Breast epithelium (tissue), 4 donors: ENCODE results near the gene MOCS1. TPM values are rescaled to one million over a fixed set of nuclear protein-coding genes. Genes with fewer than 3 reads are reported as not detected.

Experiments
- DNase-seq, 2 donors: peaks; one replicate each; pipeline ENCODE4 v3.0.0-alpha.2; 2019; ENCODE audit warnings: low spot score in 2 of 2
- H3K27ac ChIP-seq, 2 donors: fragments of 200-600 bp; sonication (generic) in 1 of 2; one replicate each; pipeline ENCODE4 v1.5.1; 2016 to 2019; ENCODE audit warnings: mild to moderate bottlenecking in 1 of 2
- H3K27me3 ChIP-seq, 2 donors: fragments of 200-600 bp; sonication (generic) in 1 of 2; one replicate each; pipeline versions ENCODE4 v1.5.1 to v1.6.0; 2017 to 2019; ENCODE audit warnings: control low read depth in 1 of 2, mild to moderate bottlenecking in 1 of 2
- H3K36me3 ChIP-seq: fragments of 200-600 bp; one replicate; pipeline ENCODE4 v1.5.1; 2019
- H3K4me1 ChIP-seq, 2 donors: fragments of 200-600 bp; sonication (generic); one replicate each; pipeline ENCODE4 v1.5.1; 2016 to 2019; ENCODE audit warnings: control low read depth in 1 of 2
- H3K4me3 ChIP-seq, 3 donors: fragments of 200-600 bp; sonication (generic); 1 replicate in 2 of 3; 2 replicates in 1 of 3; pipeline ENCODE4 v1.5.1; 2016 to 2019; ENCODE audit warnings: mild to moderate bottlenecking in 3 of 3, moderate library complexity in 2 of 3
- H3K9me3 ChIP-seq, 2 donors: fragments of 200-600 bp; sonication (generic) in 1 of 2; one replicate each; pipeline ENCODE4 v1.5.1; 2016 to 2019; ENCODE audit warnings: control low read depth in 1 of 2
- CTCF ChIP-seq, 3 donors: fragments of 450-650 bp; IDR thresholded peaks; one replicate each; pipeline ENCODE4 v1.5.1; 2016 to 2017; ENCODE audit warnings: antibody characterized with exemption in 3 of 3, mild to moderate bottlenecking in 3 of 3, moderate library complexity in 3 of 3
- POLR2A ChIP-seq: fragments of 450-650 bp; IDR thresholded peaks from one replicate; pipeline ENCODE4 v1.6.1; 2016; ENCODE audit warnings: antibody characterized with exemption, mild to moderate bottlenecking, moderate library complexity
- POLR2AphosphoS5 ChIP-seq, 3 donors: sonication (generic); formaldehyde crosslinking; IDR thresholded peaks; one replicate each; pipeline ENCODE4 v1.6.1; 2017; ENCODE audit warnings: antibody characterized with exemption in 3 of 3
- intact Hi-C: fragments of 100-400 bp; cut with DNase I; formaldehyde crosslinking; loops from one replicate; pipeline ENCODE4 v1.15.1; 2023; ENCODE audit warnings: low total_unique reads
- total RNA-seq, 3 donors: library from RNA; depleted of rRNA; stranded (reverse); fragments of >200 nt; gene quantifications; one replicate each; pipeline ENCODE4 v1.1.0, GENCODE V29; 2016

The MOCS1 gene
- total RNA-seq, 3 donors from 2014 or later: 23.6 to 78.9 (median 25.3) TPM

GRCh38 chr6:39913391-39913916 lies 20.8 kb downstream of the MOCS1 start:
- Histone ChIP-seq H3K4me1 (no peaks in the 10 kb centered on the region), H3K4me3 (no peak overlapping the region), H3K9me3 (no peaks in the 10 kb centered on the region), H3K36me3 (no peaks in the 10 kb centered on the region), H3K27me3 (no peaks in the 10 kb centered on the region), H3K27ac (no peak overlapping the region)
- intact Hi-C loops: no loop called here
- DNase-seq: no peak
- TF ChIP-seq POLR2AphosphoS5 (IDR thresholded peaks at IDR 0.05) (no peak), POLR2A (no peak), CTCF (IDR thresholded peaks at IDR 0.05) (no peak)

GRCh38 chr6:39912446-39912845 lies 21.8 kb downstream of the MOCS1 start:
- no peak overlapping the region for H3K27ac ChIP-seq
- no peaks in the 10 kb centered on the region for H3K27me3 ChIP-seq
- H3K4me1 ChIP-seq: no peaks in the 10 kb centered on the region
- no peaks in the 10 kb centered on the region for H3K36me3 ChIP-seq
- TF ChIP-seq CTCF (IDR thresholded peaks at IDR 0.05) (no peak), POLR2AphosphoS5 (IDR thresholded peaks at IDR 0.05) (no peak)
- no peak overlapping the region for H3K4me3 ChIP-seq
- H3K9me3 ChIP-seq: no peaks in the 10 kb centered on the region
- DNase-seq: no peak
- intact Hi-C loops: no loop called here

GRCh38 chr6:39911513-39912125 lies 22.6 kb downstream of the MOCS1 start:
- Histone ChIP-seq H3K27ac (no peak overlapping the region), H3K4me1 (no peaks in the 10 kb centered on the region), H3K36me3 (no peaks in the 10 kb centered on the region), H3K27me3 (no peaks in the 10 kb centered on the region), H3K4me3 (no peak overlapping the region), H3K9me3 (no peaks in the 10 kb centered on the region)
- DNase-seq: no peak
- TF ChIP-seq POLR2A (no peak), POLR2AphosphoS5 (IDR thresholded peaks at IDR 0.05) (no peak), CTCF (IDR thresholded peaks at IDR 0.05) (no peak)
- intact Hi-C loops: no loop called here

- H3K4me1 ChIP-seq: no peaks in the 10 kb centered on the region
- H3K27me3 ChIP-seq: no peaks in the 10 kb centered on the region
- intact Hi-C loops: no loop called here
- H3K36me3 ChIP-seq: no peaks in the 10 kb centered on the region
- no peaks in the 10 kb centered on the region for H3K9me3 ChIP-seq
- no peak overlapping the region for H3K4me3 ChIP-seq
- H3K27ac ChIP-seq: no peak overlapping the region
- no peak for TF ChIP-seq POLR2AphosphoS5 (IDR thresholded peaks at IDR 0.05)
- TF ChIP-seq CTCF (IDR thresholded peaks at IDR 0.05): no peak
- no peak for TF ChIP-seq POLR2A
- no peak for DNase-seq
Observed at GRCh38 chr6:39910744-39911143, 23.5 kb downstream of the MOCS1 start.

- no peaks in the 10 kb centered on the region for H3K9me3 ChIP-seq
- no peaks in the 10 kb centered on the region for H3K27me3 ChIP-seq
- H3K4me1 ChIP-seq: no peaks in the 10 kb centered on the region
- no peak overlapping the region for H3K4me3 ChIP-seq
- DNase-seq: no peak
- TF ChIP-seq CTCF (IDR thresholded peaks at IDR 0.05) (no peak), POLR2A (no peak), POLR2AphosphoS5 (IDR thresholded peaks at IDR 0.05) (no peak)
- no peaks in the 10 kb centered on the region for H3K36me3 ChIP-seq
- H3K27ac ChIP-seq: no peak overlapping the region
- intact Hi-C loops: no loop called here
Observed at GRCh38 chr6:39910164-39910563, 24.1 kb downstream of the MOCS1 start.
